Measurements from ENCODE around the gene RAB10.

DNA sequence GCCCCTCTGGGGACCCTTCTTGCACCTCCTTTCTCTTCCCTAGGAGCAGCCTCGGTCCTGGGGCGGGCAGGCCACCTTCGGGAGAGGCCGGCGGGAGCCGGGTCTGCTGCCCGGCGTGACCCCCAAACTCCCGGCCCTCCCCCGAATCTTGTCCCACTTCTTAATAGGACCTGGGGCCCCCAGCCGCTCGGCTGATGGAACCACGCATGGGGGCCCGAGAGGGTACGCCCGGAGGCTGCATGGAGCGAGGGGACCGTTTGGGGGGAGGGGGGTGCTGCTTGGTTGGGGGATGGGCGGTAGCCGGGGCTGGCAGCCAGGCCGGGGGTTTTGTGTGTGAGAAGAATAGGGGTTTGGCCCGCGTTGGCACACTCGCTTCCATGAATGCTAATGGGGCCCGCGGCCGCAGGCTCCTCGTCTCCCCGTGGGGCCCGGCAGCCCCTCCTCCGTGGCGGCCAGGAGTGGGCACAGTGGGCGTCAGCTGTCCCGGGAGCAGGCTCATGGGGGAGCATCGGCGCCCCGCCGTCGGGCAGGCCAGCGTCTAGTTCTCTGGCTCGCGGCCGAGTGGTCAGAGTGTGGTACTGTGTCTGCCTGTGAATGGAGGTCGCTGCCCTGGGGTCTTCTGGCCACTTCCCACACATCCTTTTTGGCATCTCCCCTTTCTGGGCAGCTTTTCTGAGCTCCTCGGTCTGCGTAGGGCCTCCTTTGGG lies 140.0 kb downstream of the RAB10 start:
- TF ChIP-seq, protein P1, sequence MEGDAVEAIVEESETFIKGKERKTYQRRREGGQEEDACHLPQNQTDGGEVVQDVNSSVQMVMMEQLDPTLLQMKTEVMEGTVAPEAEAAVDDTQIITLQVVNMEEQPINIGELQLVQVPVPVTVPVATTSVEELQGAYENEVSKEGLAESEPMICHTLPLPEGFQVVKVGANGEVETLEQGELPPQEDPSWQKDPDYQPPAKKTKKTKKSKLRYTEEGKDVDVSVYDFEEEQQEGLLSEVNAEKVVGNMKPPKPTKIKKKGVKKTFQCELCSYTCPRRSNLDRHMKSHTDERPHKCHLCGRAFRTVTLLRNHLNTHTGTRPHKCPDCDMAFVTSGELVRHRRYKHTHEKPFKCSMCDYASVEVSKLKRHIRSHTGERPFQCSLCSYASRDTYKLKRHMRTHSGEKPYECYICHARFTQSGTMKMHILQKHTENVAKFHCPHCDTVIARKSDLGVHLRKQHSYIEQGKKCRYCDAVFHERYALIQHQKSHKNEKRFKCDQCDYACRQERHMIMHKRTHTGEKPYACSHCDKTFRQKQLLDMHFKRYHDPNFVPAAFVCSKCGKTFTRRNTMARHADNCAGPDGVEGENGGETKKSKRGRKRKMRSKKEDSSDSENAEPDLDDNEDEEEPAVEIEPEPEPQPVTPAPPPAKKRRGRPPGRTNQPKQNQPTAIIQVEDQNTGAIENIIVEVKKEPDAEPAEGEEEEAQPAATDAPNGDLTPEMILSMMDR (IDR thresholded peaks at IDR 0.05; ENCODE audit: borderline replicate concordance, extremely low read depth, low read length, poor library complexity, severe bottlenecking), result no peak
- TF ChIP-seq EZH2 (IDR thresholded peaks at IDR 0.05; ENCODE audit: borderline replicate concordance, low read depth, low read length, severe bottlenecking), result no peak

All from DND-41 (cell line).